BLaER1 (cell line): Measurements from ENCODE around the gene RIN3.
"Not testable (repeated sequence)": the region's sequence is repeated elsewhere in the genome, so short reads cannot be mapped to it uniquely, and the experiment has no call there.

ENCODE experiments used
- H3K27ac ChIP-seq: shearing (Covaris generic); formaldehyde crosslinking; 2 replicates; pipeline ENCODE4 v1.8.1; 2022
- H3K27me3 ChIP-seq: shearing (Covaris generic); formaldehyde crosslinking; 2 replicates; pipeline ENCODE4 v1.8.1; 2022
- H3K36me3 ChIP-seq: shearing (Covaris generic); formaldehyde crosslinking; 2 replicates; pipeline ENCODE4 v1.8.1; 2022
- H3K4me1 ChIP-seq: shearing (Covaris generic); formaldehyde crosslinking; 2 replicates; pipeline ENCODE4 v1.8.1; 2022
- H3K4me2 ChIP-seq: shearing (Covaris generic); formaldehyde crosslinking; 2 replicates; pipeline ENCODE4 v1.8.1; 2022
- H3K4me3 ChIP-seq: shearing (Covaris generic); formaldehyde crosslinking; 2 replicates; pipeline ENCODE4 v1.8.1; 2022
- H3K9ac ChIP-seq: shearing (Covaris generic); formaldehyde crosslinking; 2 replicates; pipeline ENCODE4 v1.8.1; 2022
- H3K9me3 ChIP-seq: shearing (Covaris generic); formaldehyde crosslinking; 2 replicates; pipeline ENCODE4 v1.8.1; 2022
- H4K20me1 ChIP-seq: shearing (Covaris generic); formaldehyde crosslinking; 2 replicates; pipeline ENCODE4 v1.8.1; 2022
- Cebpa-rat ChIP-seq: shearing (Covaris generic); IDR thresholded peaks from 2 replicates; pipeline ENCODE4 v1.8.1; 2022

The RIN3 gene

GRCh38 chr14:92528486-92529100 lies 15.0 kb downstream of the RIN3 start:
- no peaks in the 10 kb centered on the region for H3K36me3 ChIP-seq
- H3K9ac ChIP-seq: no peak overlapping the region
- H3K9me3 ChIP-seq: no peaks in the 10 kb centered on the region
- H3K27me3 ChIP-seq: no peaks in the 10 kb centered on the region
- H3K4me3 ChIP-seq: no peak overlapping the region
- TF ChIP-seq Cebpa-rat: no peak
- H3K4me1 ChIP-seq: peaks cover 55% of the 10 kb centered on the region
- H3K4me2 ChIP-seq: no peak overlapping the region
- H3K27ac ChIP-seq: no peak overlapping the region
- peaks cover 10% of the 10 kb centered on the region for H4K20me1 ChIP-seq

DNA sequence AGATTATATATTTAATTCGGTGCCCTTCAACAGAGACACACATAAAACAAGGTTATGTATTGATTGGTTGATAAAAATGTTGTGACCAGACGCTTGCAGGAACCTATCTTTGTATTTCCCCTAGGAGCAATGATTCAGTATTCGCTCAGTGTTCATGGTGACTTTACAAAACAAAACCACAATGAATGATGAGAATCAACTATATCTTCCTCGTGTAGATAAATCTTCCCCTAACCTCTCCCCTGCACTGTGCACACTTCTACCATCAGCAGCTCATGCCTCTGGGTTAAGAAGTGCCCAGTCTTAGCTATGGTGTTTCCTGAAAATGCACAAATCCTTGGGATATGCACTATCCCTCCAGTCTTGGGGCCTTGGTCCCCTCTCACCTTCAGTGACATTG lies 16.3 kb downstream of the RIN3 start:
- Histone ChIP-seq H3K27me3 (no peaks in the 10 kb centered on the region), H4K20me1 (no peaks in the 10 kb centered on the region; the same call in 1 of the 2 replicates), H3K36me3 (no peaks in the 10 kb centered on the region), H3K27ac (no peak overlapping the region), H3K4me1 (peaks cover 50% of the 10 kb centered on the region), H3K9me3 (no peaks in the 10 kb centered on the region), H3K4me2 (peak overlapping the region; percentile 84; the same call in 1 of the 2 replicates), H3K9ac (no peak overlapping the region), H3K4me3 (no peak overlapping the region)
- TF ChIP-seq Cebpa-rat: no peak

DNA sequence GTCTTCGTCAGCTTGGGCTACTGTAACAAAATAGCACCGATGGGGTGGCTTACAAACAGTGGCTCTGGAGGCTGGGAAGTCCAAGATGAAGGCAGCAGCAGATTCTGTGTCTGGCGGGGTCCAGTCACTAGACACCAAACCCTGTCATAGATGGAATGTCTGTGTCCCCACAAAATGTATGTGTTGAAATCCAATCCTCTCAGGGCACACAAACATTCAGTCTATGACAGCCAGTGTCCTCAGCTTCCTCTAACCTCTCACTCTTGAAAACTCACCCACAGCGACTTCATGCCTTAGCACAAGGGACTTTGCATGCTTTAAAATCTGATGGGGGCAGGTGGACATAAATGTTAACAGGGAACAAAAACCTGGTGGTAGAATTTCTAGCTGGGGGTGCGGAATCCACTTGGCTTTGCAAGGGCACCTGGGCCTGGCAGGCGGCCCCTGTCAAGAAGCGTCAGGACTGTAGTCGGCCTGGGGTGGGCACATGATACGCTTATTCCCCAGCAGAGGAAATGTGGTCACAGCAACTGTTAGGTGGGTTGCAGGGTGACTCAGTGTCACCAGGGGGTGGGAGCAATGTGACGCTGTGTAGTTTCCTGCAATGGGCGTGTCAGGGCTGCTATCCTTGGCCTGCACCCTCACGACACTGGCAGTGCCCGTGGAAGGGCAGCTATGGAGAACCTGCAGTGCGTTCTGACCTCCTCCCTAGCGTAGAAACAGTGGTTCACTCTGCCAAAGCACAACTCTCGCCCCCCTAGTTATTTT lies 17.7 kb downstream of the RIN3 start:
- H3K9ac ChIP-seq: no peak overlapping the region
- H3K27me3 ChIP-seq: no peaks in the 10 kb centered on the region
- no peaks in the 10 kb centered on the region for H3K9me3 ChIP-seq
- no peaks in the 10 kb centered on the region for H3K36me3 ChIP-seq
- H3K4me2 ChIP-seq: peak overlapping the region; percentile 84
- no peak overlapping the region for H3K4me3 ChIP-seq
- H4K20me1 ChIP-seq: no peaks in the 10 kb centered on the region
- TF ChIP-seq Cebpa-rat: no peak
- H3K27ac ChIP-seq: peak overlapping the region; percentile 51
- peaks cover 55% of the 10 kb centered on the region for H3K4me1 ChIP-seq

DNA sequence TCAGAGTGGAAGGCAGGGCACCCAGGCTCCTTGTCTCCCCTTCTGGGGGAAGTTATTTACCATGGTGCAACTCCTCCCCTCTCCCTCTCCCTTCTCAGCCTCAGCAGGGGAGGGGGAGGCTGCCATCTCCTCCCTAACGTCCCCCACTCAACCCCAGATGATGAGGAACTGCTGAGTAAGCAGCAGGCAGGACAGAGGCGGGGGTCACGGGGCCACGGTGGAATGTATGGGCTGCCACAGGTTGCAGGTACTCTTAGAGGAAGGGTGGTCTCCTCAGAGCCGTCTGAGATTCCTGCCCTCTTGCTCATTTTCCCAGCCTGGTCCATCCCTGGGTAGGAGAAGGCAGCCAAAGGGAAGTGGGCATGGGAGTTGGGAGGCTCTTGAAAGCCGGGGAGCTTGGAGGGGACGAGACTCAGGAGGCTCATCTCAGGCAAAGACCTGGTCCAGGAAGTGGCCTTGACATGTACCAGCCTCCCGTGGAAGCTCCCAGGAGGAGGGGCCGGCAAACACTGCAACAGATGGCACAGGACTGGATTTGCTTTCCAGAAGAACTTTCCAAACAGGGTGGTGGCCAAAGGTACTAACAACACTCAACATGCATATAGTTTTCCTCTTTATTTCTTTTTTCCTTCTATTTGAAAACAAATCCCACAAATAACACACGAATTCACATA lies 19.0 kb downstream of the RIN3 start:
- H3K4me1 ChIP-seq: peaks cover 57% of the 10 kb centered on the region
- no peak for TF ChIP-seq Cebpa-rat
- peak overlapping the region; percentile 84 for H3K4me2 ChIP-seq
- H3K4me3 ChIP-seq: no peak overlapping the region
- no peaks in the 10 kb centered on the region for H3K36me3 ChIP-seq
- H4K20me1 ChIP-seq: no peaks in the 10 kb centered on the region
- peak overlapping the region; percentile 14; the same call in 1 of the 2 replicates for H3K9ac ChIP-seq
- H3K27ac ChIP-seq: peak overlapping the region; percentile 51; the same call in 1 of the 2 replicates
- no peaks in the 10 kb centered on the region for H3K9me3 ChIP-seq
- no peaks in the 10 kb centered on the region for H3K27me3 ChIP-seq

- H3K9ac ChIP-seq: peak overlapping the region; percentile 36; the same call in 1 of the 2 replicates
- TF ChIP-seq Cebpa-rat: no peak
- H3K4me3 ChIP-seq: no peak overlapping the region
- no peaks in the 10 kb centered on the region for H3K27me3 ChIP-seq
- peaks cover 73% of the 10 kb centered on the region for H3K4me1 ChIP-seq
- H4K20me1 ChIP-seq: no peaks in the 10 kb centered on the region
- peak overlapping the region; percentile 78 for H3K4me2 ChIP-seq
- H3K9me3 ChIP-seq: no peaks in the 10 kb centered on the region
- H3K27ac ChIP-seq: peak overlapping the region; percentile 56
- no peaks in the 10 kb centered on the region for H3K36me3 ChIP-seq
Observed at GRCh38 chr14:92534932-92535643, 21.5 kb downstream of the RIN3 start.

GRCh38 chr14:92536231-92536630 lies 22.6 kb downstream of the RIN3 start:
- Histone ChIP-seq H3K4me2 (peak overlapping the region; percentile 78; the same call in 1 of the 2 replicates), H3K4me1 (peaks cover 73% of the 10 kb centered on the region)
- not testable (repeated sequence) for H3K36me3 ChIP-seq, H3K9ac ChIP-seq, H3K27ac ChIP-seq, H3K4me3 ChIP-seq, H4K20me1 ChIP-seq, H3K9me3 ChIP-seq, H3K27me3 ChIP-seq

GRCh38 chr14:92538412-92538985 lies 24.9 kb downstream of the RIN3 start:
- Histone ChIP-seq H3K36me3 (no peaks in the 10 kb centered on the region), H3K27me3 (no peaks in the 10 kb centered on the region), H3K27ac (0 out of 2 replicates have a peak overlapping the region, but pooled peaks have one; percentile 85), H3K4me3 (no peak overlapping the region), H4K20me1 (no peaks in the 10 kb centered on the region), H3K9me3 (no peaks in the 10 kb centered on the region), H3K4me2 (peak overlapping the region; percentile 91), H3K9ac (no peak overlapping the region), H3K4me1 (peaks cover 72% of the 10 kb centered on the region)
- no peak for TF ChIP-seq Cebpa-rat

- peak overlapping the region; percentile 91 for H3K4me2 ChIP-seq
- no peaks in the 10 kb centered on the region for H4K20me1 ChIP-seq
- peak overlapping the region; percentile 67; the same call in 1 of the 2 replicates for H3K9ac ChIP-seq
- no peaks in the 10 kb centered on the region for H3K36me3 ChIP-seq
- peaks cover 73% of the 10 kb centered on the region for H3K4me1 ChIP-seq
- peak overlapping the region; percentile 85 for H3K27ac ChIP-seq
- no peaks in the 10 kb centered on the region for H3K9me3 ChIP-seq
- no peak for TF ChIP-seq Cebpa-rat
- peak overlapping the region; percentile 35; the same call in 1 of the 2 replicates for H3K4me3 ChIP-seq
- no peaks in the 10 kb centered on the region for H3K27me3 ChIP-seq
Observed at GRCh38 chr14:92539419-92539818, 25.8 kb downstream of the RIN3 start.

GRCh38 chr14:92539875-92540274 lies 26.3 kb downstream of the RIN3 start:
- H3K4me3 ChIP-seq: peak overlapping the region; percentile 35; the same call in 1 of the 2 replicates
- H3K4me1 ChIP-seq: peaks cover 69% of the 10 kb centered on the region
- peak overlapping the region; percentile 67 for H3K9ac ChIP-seq
- peak overlapping the region; percentile 91 for H3K4me2 ChIP-seq
- no peak for TF ChIP-seq Cebpa-rat
- no peaks in the 10 kb centered on the region for H4K20me1 ChIP-seq
- no peaks in the 10 kb centered on the region for H3K36me3 ChIP-seq
- H3K27ac ChIP-seq: peak overlapping the region; percentile 85
- no peaks in the 10 kb centered on the region for H3K9me3 ChIP-seq
- no peaks in the 10 kb centered on the region for H3K27me3 ChIP-seq
